AG09309 (cell line): ENCODE results near the gene SLC12A7.

Experiments
- DNase-seq: peaks from one replicate; pipeline ENCODE4 v3.0.0-alpha.2; 2010; ENCODE audit warnings: low read depth
- H3K4me3 ChIP-seq: 2 replicates; pipeline ENCODE4 v1.5.1; 2011; ENCODE audit warnings: mild to moderate bottlenecking, low read depth, low read length, moderate library complexity; ENCODE audit not compliant: control insufficient read depth
- CTCF ChIP-seq: IDR thresholded peaks from 2 replicates; pipeline ENCODE4 v1.5.1; 2011; ENCODE audit warnings: mild to moderate bottlenecking, low read depth, low read length, inconsistent platforms; ENCODE audit not compliant: insufficient read depth, control insufficient read depth; ENCODE audit errors: missing control alignments

Gene SLC12A7

DNA sequence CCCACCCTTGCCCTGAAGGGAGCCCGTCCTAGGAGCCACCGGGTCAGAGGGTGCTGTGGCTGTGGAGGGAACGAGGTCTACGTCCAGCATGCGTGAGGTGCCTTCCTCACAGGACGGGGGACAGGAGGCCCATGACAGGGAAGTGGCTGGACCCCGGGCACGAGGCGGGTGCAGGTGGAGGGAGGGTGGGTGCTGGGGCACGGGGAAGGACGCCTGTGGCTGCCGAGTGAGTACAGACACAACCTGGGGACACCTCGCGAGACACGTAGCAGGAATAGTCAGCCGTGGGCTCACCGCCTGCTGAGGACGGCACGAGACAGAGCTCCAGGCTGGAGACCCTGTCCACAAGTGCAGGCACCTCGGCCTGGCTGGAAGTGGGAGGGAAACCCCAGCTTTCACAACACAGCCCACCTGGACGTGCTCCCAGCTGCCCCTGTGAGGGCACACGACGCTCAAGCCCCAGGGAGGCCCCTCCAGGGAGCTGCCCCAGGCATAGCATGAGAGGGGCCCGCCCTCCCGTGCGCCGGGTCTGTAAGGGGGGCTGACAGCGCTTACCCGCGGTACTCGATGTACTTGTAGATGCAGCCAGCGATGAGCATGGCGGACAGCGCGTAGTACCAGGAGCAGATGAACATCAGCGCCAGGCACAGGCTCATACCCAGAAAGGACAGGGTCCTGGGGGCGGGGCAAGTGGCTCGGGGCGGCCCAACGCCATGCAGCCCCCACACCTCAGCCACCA, 36.9 kb downstream of the SLC12A7 start:
- H3K4me3 ChIP-seq = no peak overlapping the region
- DNase-seq = no peak
- no peak for TF ChIP-seq CTCF

DNA sequence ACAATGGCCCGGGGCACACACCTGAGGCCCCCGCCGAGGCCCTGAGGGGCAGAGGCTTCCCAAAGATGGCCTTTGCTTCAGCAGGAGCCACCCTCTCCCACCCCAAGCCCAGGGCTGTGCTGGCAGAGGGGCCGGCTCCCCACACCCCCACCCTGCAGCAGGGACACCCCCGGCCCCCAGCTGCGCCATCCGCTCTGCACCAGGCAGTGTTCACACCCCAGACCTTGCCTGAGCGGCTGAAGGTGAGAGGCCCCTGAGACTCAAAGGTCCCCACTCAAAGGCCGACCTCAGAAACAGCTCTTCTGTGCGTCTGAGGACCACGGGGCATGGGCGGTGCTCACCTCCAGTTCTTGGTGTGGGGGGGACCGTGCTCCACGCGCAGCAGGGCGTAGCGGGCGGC, 37.6 kb downstream of the SLC12A7 start:
- DNase-seq = no peak
- TF ChIP-seq CTCF = no peak
- no peak overlapping the region for H3K4me3 ChIP-seq

DNA sequence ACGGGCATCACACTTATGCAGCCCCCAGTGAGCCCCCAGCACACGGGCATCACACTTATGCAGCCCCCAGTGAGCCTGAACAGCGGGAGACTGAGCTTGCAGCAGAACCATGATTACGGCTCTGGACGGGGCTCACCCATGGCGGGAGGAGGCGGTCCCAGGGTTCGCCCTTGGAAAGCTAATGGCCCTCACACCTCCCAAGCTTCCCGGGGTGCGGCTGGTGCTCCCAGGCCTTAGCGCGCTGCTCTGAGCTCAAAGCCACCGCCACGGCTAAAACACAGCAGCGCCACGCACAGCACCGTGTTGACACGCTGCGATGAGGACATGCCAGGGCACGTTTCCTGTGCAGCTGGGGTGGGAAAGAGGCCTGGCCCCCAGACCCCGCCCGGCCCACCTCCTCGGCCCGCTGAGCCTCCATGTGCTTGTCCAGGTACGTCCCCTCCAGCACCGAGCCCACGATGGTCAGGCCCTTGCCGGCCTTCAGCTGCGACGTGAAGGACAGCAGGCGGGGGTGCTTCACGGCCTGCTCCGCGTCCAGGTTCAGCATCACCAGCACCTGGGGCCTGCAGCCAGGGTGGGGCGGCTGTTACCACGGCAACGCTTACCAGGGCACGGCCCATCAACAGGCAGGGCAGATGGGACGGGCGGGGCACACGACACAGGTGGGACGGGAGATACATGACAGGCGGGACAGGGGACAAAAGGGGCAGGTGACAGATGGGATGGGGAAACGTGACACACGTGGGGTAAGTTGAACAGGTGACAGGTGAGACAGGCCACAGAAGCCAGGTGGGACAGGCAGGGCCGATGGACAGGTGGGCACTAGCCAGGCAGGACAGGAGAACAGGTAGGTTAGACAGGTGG, 38.4 kb downstream of the SLC12A7 start:
- H3K4me3 ChIP-seq = no peak overlapping the region
- DNase-seq = no peak

GRCh38 chr5:1069720-1070088, 42.2 kb downstream of the SLC12A7 start:
- no peak overlapping the region for H3K4me3 ChIP-seq
- no peak for TF ChIP-seq CTCF
- DNase-seq = no peak

More for the DNA sequence above, 38.4 kb downstream of the SLC12A7 start:
- no peak for TF ChIP-seq CTCF

DNA sequence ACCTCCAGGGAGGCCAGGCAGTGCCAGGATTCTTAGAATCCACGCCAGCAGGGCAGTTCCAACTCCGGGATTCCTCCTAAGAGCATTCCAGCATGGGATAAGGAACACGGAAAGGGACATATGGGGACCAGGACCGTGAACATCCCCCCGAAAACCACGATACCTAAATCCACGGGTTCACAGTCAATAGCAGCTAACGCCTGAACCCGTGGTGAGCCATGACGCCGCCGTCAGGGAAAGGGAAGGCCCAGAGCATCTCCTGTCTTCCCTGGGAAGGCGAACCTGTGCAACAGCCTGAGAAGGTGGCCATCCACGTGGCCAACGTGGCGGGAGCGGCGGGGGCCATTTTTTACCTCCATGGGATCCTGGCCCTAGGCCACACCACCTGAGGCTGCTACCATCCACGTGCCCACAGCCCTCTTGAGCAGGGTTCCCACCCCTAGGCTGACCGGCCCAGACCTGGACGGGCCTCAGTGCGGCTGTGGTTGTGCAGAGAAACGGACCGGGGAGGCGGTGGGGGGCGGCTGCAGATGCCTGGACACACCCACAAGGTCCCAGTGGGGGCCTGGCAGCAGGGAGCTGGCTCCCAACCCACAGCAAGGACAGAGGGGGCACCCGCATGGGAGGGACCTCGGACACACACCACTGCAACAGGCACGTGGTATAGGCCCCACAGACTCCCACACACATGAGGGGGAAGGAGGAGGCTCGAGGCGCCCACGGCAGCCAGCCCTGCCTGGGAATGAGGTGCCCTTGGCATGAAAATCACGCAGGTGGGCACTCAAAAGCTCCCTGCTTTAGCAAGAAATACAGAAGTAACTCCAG, 42.8 kb downstream of the SLC12A7 start:
- TF ChIP-seq CTCF = no peak
- no peak overlapping the region for H3K4me3 ChIP-seq
- DNase-seq = no peak

GRCh38 chr5:1068204-1068894, 43.5 kb downstream of the SLC12A7 start:
- DNase-seq = no peak
- TF ChIP-seq CTCF = no peak
- H3K4me3 ChIP-seq = no peak overlapping the region
